ENCODE results near the gene PYCR2. TPM values are rescaled to one million over a fixed set of nuclear protein-coding genes. Genes with fewer than 3 reads are reported as not detected.
"Not testable (repeated sequence)": the region's sequence is repeated elsewhere in the genome, so short reads cannot be mapped to it uniquely, and the experiment has no call there.

PYCR2 gene
- polyA plus RNA-seq (ENCODE audit: insufficient read length in 3 of 3), result 10 to 100 TPM; 50.0 to 59.1 (median 57.3) TPM
- long read RNA-seq, donor 1, partial matches to known transcripts, result 0 of 4 reads
- long read RNA-seq, donor 1, other reads (novel, unspliced or antisense), result 0 of 4 reads
- long read RNA-seq, donor 2, transcript PYCR2-201 (7 exons, 1,689 nt), result major isoform, 12 of 18 reads
- long read RNA-seq, donor 2, partial matches to known transcripts, result 6 of 18 reads
- long read RNA-seq, donor 2, other reads (novel, unspliced or antisense), result 0 of 18 reads
- long read RNA-seq, donor 3, transcript PYCR2-201 (7 exons, 1,689 nt), result major isoform, 10 of 17 reads
- long read RNA-seq, donor 3, partial matches to known transcripts, result 7 of 17 reads
- long read RNA-seq, donor 3, other reads (novel, unspliced or antisense), result 0 of 17 reads
- long read RNA-seq, donor 4, transcript PYCR2-201 (7 exons, 1,689 nt), result major isoform, 10 of 11 reads
- long read RNA-seq, donor 4, partial matches to known transcripts, result 0 of 11 reads
- long read RNA-seq, donor 4, other reads (novel, unspliced or antisense), result 0 of 11 reads
- long read RNA-seq, donor 5, result 0 reads
- long read RNA-seq, donor 6, transcript PYCR2-201 (7 exons, 1,689 nt), result major isoform, 17 of 27 reads
- long read RNA-seq, donor 6, partial matches to known transcripts, result 9 of 27 reads
- long read RNA-seq, donor 6, other reads (novel, unspliced or antisense), result 0 of 27 reads
- long read RNA-seq, donor 7, transcript PYCR2-201 (7 exons, 1,689 nt), result major isoform, 17 of 23 reads
- long read RNA-seq, donor 7, partial matches to known transcripts, result 6 of 23 reads
- long read RNA-seq, donor 7, other reads (novel, unspliced or antisense), result 0 of 23 reads
- long read RNA-seq, donor 8, transcript PYCR2-201 (7 exons, 1,689 nt), result major isoform, 26 of 46 reads
- long read RNA-seq, donor 8, partial matches to known transcripts, result 13 of 46 reads
- long read RNA-seq, donor 8, other reads (novel, unspliced or antisense), result 7 of 46 reads
- long read RNA-seq, donor 9, transcript PYCR2-201 (7 exons, 1,689 nt), result major isoform, 14 of 14 reads
- long read RNA-seq, donor 9, partial matches to known transcripts, result 0 of 14 reads
- long read RNA-seq, donor 9, other reads (novel, unspliced or antisense), result 0 of 14 reads
- long read RNA-seq, donor 10, transcript PYCR2-201 (7 exons, 1,689 nt), result major isoform, 14 of 14 reads
- long read RNA-seq, donor 10, partial matches to known transcripts, result 0 of 14 reads
- long read RNA-seq, donor 10, other reads (novel, unspliced or antisense), result 0 of 14 reads
- long read RNA-seq, donor 11, transcript PYCR2-201 (7 exons, 1,689 nt), result major isoform, 8 of 10 reads
- long read RNA-seq, donor 11, partial matches to known transcripts, result 0 of 10 reads
- long read RNA-seq, donor 11, other reads (novel, unspliced or antisense), result 0 of 10 reads
- long read RNA-seq, donor 12, transcript PYCR2-201 (7 exons, 1,689 nt), result major isoform, 10 of 10 reads
- long read RNA-seq, donor 12, partial matches to known transcripts, result 0 of 10 reads
- long read RNA-seq, donor 12, other reads (novel, unspliced or antisense), result 0 of 10 reads
- long read RNA-seq, donor 13, transcript PYCR2-201 (7 exons, 1,689 nt), result major isoform, 28 of 49 reads
- long read RNA-seq, donor 13, partial matches to known transcripts, result 20 of 49 reads
- long read RNA-seq, donor 13, other reads (novel, unspliced or antisense), result 0 of 49 reads
- long read RNA-seq, donor 14, transcript PYCR2-201 (7 exons, 1,689 nt), result major isoform, 15 of 15 reads
- long read RNA-seq, donor 14, partial matches to known transcripts, result 0 of 15 reads
- long read RNA-seq, donor 14, other reads (novel, unspliced or antisense), result 0 of 15 reads
- long read RNA-seq, donor 15, transcript PYCR2-201 (7 exons, 1,689 nt), result major isoform, 13 of 13 reads
- long read RNA-seq, donor 15, partial matches to known transcripts, result 0 of 13 reads
- long read RNA-seq, donor 15, other reads (novel, unspliced or antisense), result 0 of 13 reads
- long read RNA-seq, donor 16, transcript PYCR2-201 (7 exons, 1,689 nt), result major isoform, 40 of 61 reads
- long read RNA-seq, donor 16, partial matches to known transcripts, result 14 of 61 reads
- long read RNA-seq, donor 16, other reads (novel, unspliced or antisense), result 7 of 61 reads

DNA sequence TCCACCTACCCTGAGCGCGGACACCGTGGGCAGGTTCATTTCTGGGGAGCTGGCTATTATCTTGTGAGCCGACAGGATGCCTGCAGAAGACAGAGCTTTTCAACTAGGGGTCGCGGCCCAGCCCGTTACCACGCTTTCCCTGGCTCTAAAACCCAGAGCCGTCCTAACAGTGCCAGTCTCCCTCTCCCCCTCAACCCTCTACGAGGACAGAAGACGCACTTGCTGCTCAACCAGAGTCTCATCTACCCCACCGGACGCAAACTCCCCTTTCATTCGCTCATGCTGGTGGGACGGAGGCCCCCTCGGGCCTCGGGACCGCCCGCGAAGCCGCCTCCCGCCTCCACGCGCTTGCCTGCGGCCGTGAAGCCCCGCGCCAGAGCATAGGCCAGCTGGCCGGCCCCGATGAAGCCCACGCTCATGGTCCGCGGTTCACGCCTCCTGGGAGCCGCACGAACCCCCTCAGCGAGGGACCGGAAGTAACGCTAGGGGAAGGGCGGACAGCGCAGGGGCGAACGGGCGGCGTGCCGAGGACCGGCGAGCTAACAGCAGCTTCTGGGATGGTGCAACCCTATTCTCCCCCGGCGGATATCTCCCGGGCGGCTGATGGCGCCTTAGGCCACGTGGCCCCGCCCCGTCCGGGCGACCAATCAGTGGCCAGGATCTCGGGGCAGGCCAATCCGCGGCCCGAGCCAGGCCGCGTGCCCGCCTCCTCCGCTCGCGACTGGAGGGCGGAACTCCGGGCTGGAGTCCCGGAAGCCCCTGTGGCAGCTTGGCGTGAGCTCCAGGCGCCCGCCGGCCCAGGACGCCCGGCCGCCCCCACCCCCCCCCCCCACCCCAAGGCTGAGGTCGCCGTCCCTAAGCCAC, at the start of gene PYCR2:
PYCR2 (minus strand) TSS at position 559 of the 864 bp plus-strand sequence; CDS start at position 419, 140 bp downstream.
- peak; percentile 87 to 93 (median 91) for DNase-seq (ENCODE audit: extremely low read depth in 1 of 11, low read depth in 9 of 11, low spot score in 4 of 11)

- peak in 9 of 11 donors; percentile 26 to 72 (median 51) for DNase-seq (ENCODE audit: extremely low read depth in 1 of 11, low read depth in 9 of 11, low spot score in 4 of 11)
Observed at GRCh38 chr1:225973158-225973557, 49.1 kb upstream of the PYCR2 start.

DNA sequence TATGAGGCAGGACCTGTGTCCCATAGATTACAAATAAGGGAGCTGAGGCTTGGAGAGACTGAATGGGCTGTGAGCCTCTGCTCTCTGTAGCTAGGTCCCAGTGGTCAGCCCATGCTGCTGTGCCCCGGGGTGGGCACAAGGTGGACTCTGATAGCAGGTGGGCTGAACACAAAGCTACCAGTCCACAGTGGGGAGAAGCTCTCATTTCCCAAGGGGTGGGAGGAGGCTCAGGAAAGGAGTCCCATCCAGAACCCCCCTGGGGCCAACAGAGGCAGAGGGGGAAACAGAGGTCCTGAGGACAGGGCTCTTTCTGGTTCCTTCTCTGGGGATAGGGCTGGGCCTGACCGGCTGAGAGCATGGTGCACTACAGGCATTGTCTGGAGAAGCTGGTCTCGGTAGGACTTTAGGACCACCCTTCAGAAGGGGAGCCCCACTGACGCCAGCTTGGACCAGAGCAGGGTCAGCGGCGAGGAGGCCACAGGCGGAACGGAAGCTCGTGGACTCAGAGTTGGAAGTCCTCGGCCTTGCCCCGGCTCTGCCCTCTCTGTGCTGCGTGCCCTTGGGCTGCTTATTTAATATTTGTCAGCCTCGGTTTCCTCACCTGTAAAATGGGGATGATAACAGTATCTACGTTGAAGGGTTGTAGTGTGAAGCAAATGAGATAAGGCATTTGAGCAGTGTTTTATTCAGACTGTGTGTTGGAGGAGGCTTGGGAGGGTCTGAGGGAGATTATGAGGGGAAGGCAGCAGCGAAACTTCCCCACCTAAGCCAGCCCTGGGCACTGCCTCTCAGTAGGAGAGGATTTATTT, 48.5 kb upstream of the PYCR2 start:
- no peak for DNase-seq (ENCODE audit: extremely low read depth in 1 of 11, low read depth in 9 of 11, low spot score in 4 of 11)

- DNase-seq (ENCODE audit: extremely low read depth in 1 of 11, low read depth in 9 of 11, low spot score in 4 of 11), result not testable (repeated sequence)
Observed at GRCh38 chr1:225970592-225971157, 46.6 kb upstream of the PYCR2 start.

DNA sequence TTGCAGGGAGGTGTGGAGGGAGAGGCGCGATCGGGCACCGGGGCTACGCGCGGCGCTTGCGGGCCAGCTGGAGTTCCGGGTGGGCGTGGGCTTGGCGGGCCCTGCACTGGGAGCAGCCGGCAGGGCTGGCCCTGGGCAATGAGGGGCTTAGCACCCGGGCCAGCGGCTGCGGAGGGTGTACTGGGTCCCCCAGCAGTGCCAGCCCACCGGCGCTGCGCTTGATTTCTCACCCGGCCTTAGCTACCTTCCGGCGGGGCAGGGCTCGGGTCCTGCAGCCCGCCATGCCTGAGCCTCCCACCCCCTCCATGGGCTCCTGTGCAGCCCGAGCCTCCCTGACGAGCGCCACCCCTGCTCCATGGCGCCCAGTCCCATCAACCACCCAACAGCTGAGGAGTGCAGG, 45.7 kb upstream of the PYCR2 start:
- not testable (repeated sequence) for DNase-seq (ENCODE audit: extremely low read depth in 1 of 11, low read depth in 9 of 11, low spot score in 4 of 11)

- DNase-seq (ENCODE audit: extremely low read depth in 1 of 11, low read depth in 9 of 11, low spot score in 4 of 11), result no peak
Observed at GRCh38 chr1:225965231-225965630, 41.2 kb upstream of the PYCR2 start.

GRCh38 chr1:225963735-225964530, 39.9 kb upstream of the PYCR2 start:
- DNase-seq (ENCODE audit: extremely low read depth in 1 of 11, low read depth in 9 of 11, low spot score in 4 of 11), result no peak

DNA sequence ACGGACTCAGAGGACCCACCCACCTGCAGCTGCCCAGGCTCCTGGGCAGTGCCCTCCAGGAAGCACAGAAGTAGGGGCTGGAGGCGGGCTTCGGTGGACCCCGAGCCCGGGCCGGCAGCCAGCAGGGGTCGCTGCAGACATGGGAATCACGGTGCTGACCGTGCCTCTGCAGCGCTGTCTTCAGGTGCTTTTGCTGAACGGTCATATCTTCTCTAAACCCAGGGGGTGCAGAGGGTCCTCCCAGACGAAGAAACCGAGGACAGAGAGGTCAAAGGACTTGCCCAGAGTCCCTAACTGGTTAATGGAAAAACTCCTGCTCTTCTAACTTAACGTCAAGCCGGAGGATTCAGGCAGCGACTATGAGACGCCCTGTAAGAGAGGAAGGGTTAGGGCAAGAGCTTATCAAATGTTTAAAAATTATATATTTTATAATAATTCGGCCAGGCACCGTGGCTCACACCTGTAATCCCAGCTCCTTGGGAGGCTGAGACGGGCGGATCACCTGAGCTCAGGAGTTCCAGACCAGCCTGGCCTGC, 38.5 kb upstream of the PYCR2 start:
- peak in 2 of 11 donors; percentile 24 to 34 for DNase-seq (ENCODE audit: extremely low read depth in 1 of 11, low read depth in 9 of 11, low spot score in 4 of 11)

- no peak for DNase-seq (ENCODE audit: extremely low read depth in 1 of 11, low read depth in 9 of 11, low spot score in 4 of 11)
Observed at GRCh38 chr1:225961659-225962439, 37.8 kb upstream of the PYCR2 start.

DNA sequence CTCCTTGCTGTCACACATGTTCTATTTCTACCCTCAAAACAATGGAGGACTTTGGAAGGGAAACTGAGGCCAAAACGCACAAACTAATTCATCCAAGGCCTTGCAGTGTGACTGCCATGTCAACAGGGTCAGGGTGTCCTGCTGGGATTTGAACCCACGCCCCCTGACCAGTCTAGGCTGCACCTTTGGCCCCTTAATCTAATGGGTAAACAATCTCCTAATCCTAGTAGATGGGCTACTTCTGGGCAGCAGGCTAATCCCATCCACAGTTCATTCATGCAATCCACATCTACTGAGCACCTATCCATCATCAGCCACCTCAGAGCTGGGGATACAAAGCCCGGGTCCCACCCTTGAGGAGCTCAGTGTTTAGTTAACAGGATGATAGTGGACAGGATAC, 34.0 kb upstream of the PYCR2 start:
- DNase-seq (ENCODE audit: extremely low read depth in 1 of 11, low read depth in 9 of 11, low spot score in 4 of 11), result no peak

- no peak for DNase-seq (ENCODE audit: extremely low read depth in 1 of 11, low read depth in 9 of 11, low spot score in 4 of 11)
Observed at GRCh38 chr1:225954753-225955152, 30.7 kb upstream of the PYCR2 start.

- no peak for DNase-seq (ENCODE audit: extremely low read depth in 1 of 11, low read depth in 9 of 11, low spot score in 4 of 11)
Observed at GRCh38 chr1:225953315-225953714, 29.3 kb upstream of the PYCR2 start.

- no peak for DNase-seq (ENCODE audit: extremely low read depth in 1 of 11, low read depth in 9 of 11, low spot score in 4 of 11)
Observed at GRCh38 chr1:225950905-225951497, 27.0 kb upstream of the PYCR2 start.
